Epidermal melanocyte (primary cell): ENCODE results near the gene JAKMIP1.

ENCODE experiments used
- DNase-seq: peaks from one replicate; pipeline ENCODE4 v3.0.0; 2011; ENCODE audit warnings: low spot score; ENCODE audit not compliant: insufficient read length

JAKMIP1 gene

DNA sequence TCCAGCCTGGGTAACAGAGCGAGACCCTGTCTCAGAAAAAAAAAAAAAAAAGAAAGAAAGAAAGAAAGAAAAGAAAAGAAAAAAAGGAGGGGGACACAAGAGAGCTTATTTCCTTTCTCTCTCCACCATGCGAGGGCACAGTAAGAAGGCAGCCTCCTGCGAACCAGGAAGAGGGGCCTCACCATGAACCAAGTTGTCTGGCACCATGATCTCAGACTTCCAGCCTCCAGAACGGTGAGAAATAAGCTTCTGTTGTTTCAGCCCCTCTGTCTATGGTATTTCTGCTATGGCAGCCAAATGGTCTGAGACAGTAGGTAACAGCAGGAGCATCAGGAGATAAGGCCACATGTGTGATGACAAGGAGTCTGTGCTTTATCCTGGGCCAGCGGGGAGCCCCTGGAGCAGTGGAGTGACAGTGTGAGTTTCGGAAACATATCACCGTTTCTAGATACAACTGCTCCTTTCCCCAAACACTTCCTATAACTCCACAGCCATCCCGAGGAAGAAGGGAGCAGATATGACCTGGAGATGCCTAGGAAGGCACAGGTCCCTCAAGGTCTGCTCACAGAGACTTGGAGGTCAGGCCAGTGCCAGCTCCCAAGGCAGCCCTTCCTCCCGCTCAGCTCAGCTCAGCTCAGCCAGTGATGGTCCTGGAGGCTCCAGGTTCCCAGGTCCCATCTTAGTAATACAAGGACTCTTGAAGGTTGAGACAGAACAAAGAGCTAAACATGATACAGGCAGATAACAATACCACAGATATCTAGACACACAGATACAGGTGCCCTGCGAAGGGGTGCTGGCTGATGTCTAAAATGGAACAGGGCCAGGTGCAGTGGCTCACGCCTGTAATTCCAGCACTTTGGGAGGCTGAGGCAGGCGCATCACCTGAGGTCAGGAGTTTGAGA, 17.7 kb downstream of the JAKMIP1 start:
- DNase-seq: no peak

DNA sequence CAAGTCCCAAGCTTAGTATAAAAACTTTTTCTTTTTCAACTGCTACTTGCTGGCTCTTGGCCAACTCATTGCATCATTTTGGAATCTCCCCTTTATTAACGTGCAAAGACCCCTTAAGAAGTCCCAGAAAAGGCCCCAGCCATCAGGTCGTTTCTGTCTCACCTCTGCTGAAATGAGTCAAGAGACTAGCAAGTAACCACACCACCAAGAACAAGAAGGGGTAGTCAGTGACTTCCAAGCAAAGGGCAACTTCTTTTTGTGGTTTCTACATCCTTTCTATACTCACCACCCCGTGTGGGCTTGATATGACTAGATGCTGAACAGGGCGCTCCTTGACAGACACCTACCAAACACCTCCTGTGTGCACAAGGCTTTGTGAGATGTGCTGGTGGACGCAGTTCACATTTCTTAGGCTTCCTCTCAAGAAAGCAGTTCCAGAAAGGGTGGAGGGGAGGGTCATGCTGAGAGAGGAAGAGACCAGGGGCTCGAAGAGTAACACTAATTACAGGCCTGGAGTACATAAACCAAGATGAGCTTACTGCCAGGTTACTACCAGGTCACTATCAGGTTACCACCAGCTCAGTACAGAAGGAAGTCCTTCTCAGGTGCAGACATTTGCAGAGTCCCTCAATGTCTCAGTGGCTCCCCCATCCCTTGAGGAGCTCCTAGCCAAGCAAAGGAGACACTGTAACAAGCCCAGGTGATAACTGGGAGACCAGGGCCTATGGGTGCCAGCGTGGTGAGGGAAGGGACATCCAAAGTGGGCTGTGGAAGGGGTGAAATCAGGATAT, 19.3 kb downstream of the JAKMIP1 start:
- no peak for DNase-seq

DNA sequence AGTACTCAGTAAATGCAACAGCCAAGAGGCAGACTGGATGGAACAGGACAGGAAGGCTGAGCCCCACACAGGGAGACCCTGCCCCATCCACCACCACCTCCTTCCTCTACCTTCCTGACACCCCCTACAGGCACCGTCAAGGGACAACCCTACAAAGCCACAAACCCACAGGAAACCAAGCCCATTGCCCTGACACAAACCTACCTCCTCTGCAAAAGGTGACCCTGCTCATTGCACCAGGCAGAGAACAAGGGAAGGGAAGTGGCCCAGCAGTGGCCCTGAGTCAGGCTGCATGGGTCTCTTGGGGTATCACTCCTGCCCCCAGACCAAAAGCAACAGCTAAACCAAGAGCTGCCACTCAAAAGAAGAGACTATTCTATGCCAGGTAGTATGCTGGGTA, 21.0 kb downstream of the JAKMIP1 start:
- no peak for DNase-seq

DNA sequence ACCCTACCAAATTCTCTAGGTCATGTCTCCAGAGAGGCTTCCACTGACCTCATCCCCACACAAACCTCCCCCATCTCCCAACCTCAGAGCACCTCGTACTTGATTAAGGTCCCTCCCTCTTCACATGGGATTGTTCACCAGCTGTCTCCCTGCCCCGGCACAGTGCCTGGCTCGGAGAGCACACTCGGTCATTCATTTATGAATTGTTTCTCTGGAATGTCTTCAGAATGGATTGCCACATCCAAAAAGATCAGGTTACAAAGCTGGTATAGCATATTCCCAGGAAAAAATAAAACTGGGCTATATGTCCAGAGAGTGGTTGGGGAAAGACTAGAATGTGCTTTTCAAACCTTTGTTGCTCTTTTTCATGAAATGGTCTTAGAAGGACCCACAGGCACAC, 21.6 kb downstream of the JAKMIP1 start:
- no peak for DNase-seq

DNA sequence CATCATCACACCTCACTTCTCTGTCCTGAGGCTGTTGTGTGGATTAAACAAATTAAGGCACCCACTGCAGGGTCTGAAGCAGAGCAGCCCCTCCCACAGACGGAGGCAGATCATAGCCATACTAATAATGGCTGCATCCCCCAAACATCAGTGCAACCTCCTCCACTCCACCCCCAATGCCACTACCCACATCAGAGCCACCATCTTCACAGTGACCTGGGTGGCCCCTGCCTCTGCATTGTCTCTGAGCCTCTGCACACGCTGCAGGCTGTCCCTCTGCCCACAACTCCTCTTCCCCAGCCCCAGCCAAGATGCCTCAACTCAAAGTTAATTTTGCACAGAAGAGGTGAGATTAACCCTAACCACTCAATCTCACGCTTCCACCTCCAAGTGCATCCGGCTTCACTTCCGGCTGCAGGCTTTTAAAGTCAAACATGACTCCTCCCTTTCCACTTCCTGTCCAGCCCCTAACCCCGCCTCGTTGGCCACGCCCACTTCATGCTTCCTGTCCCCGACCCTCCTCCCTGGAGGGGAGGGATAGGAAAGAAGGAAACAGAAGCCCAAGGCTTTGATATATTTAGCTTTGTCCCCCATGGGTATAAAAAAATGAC, 22.7 kb downstream of the JAKMIP1 start:
- DNase-seq: no peak

DNA sequence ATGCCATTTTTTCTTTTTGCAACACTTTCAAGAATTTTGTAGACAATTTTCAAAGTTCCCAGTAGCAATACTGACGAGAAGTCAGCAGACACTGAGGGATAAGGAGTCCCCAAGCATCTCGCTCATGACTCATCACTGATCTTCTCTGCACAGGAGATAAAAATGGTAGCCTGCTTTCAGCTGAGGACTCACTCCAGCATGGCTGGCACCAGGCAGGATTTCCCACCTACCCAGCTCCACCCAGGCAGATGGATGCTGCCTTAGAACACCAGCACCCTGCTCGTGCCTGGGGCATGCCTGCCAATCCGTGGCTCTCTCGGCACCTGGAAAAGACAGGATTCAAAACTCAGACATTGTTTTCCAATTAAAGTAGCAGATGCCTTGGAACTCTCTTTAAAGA, 24.9 kb downstream of the JAKMIP1 start:
- DNase-seq: no peak

DNA sequence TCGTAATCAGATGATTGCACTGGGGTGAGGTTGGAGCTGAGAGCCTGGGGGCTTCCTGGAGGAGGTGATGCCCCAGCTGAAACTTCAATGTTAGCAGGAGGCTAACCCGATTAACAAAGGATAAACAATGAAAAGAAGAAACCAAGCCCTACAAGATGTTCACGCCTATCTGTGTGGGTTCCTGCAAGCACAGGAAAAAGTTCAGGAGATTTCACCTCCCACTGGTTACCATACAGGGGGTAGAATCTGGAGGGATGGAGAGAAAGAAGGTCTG, 27.5 kb downstream of the JAKMIP1 start:
- no peak for DNase-seq

DNA sequence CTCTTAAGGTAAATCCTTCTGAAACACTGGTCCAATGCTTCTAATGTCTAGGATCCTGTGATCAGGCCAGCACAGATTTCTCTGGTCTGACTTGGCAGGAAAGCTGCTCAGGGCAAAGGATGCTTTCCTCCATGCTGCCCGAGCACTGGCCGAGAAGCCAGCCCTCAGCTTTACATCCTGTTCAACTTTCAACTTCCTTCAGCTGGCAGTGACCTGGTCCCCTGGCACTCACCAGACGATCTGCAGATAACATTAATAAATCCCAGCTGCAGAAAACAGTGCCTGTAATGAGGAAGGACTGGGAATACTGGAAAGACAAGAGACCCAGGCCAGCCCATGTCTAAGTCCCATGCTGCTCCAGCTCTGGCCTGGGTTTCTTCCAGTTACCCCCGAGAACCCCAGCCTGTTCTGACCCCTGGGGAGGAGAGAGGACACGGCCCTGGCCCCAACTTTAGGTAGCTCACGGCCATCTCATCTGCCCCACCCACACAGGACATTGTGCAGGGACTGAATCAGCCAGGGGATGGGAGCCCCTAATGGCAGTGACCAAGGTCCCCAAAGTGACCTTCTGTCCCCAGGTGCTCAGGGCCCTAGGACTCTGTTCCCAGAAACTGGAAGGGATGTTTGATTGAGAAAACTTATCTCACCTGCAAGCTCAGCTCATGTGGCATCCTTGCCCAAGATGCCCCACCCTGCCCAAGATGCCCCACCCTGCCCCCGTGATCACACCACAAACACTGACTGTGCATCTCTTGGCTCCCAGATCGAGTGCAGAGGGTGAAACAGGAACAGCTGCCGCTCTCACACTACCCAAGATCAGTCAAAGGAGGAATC, 28.0 kb downstream of the JAKMIP1 start:
- no peak for DNase-seq

DNA sequence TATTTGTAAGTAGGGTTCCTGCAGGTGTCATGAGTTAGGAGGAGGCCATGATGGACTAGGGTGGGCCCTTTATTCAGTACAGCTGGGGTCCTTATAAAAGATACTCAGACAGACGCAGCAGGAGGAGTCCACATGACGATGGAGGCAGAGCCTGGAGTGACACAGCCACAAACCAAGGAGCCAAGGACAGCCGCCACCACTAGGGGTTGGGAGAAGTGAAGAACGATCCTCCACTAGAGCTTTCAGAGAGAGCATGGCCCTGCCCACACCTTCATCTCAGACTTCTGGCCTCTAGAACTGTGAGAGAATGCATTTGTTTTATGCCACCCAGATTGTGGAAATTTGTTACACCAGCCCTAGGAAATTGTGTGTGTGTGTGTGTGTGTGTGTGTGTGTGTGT, 31.1 kb downstream of the JAKMIP1 start:
- DNase-seq: no peak

DNA sequence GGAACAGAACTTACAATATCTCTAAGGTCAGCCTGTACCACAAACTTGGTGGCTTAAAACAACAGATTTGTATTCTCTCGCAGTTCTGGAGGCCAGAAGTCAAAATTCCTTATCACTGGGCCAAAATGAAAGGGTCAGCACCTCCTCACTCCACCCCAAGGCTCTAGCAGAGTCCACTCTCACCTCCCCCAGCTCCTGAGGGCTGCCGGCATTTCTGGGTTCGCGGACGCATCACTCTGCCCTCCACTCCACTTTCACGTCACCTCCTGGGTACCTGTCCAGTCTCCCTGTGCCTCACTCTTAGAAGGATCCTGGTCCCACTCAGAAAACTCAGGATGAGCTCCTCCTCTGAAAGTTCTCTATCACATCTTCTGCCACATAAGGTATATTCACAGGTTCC, 34.6 kb downstream of the JAKMIP1 start:
- DNase-seq: no peak

DNA sequence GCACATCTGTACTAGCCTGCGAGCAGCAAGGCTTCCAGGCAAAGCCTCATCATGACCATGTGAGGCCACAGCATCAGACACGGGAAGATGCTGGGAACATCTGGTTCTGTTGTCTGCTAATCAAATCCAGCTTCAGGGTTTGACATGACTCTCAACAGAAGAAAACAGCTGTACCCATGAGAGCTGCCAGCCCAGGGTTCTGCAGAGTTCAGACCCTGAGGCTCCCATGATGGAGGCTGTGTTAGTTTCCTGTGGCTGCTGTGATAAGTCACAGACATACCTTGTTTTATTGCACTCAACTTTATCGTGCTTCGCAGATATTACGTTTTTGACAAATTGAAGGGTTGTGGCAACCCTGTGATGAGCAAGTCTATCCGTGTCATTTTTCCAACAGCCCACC, 37.5 kb downstream of the JAKMIP1 start:
- DNase-seq: no peak

DNA sequence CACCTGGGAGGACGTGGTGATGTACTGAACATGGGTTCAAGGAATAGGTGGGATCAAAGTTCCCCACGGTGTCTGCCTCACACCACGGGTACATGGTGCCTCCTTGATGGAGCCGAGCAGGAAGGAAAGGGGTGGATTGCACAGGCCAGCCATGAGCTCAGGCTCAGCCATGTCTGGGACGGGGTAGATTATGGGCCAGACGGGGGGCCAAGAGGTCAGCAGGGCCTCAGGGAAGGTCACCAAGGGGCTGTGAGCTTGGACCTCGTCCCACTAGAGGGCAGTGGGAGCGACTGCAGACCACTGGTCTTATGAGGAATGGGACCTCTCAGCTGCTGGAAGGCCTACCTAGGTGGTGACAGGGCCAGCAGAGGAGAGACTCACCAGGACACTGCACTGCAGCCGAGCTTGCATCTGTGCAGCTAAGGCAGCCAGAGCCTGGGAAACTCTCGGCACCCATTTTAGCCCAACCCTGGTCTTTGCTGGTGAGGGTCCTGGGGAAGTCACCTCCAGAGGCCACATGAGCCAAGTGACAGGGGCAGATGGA, 38.4 kb downstream of the JAKMIP1 start:
- no peak for DNase-seq

DNA sequence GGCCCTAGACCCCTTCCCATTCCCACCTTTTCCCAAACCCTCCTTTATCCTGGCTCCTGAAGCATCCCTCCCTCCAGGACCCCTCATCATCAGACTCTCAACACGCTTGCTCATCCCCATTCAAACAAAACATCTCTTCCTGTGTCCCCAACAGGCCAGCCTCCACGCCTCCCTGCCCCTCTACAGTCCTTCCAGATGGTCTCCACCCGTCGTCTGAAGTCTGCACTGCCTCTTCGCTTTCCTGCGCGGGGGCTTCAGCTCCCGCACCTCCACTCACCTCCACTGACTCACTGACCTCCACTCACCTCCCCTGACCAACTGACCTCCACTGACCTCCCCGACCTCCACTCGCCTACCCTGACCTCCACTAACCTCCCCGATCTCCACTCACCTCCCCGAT, 39.8 kb downstream of the JAKMIP1 start:
- no peak for DNase-seq

DNA sequence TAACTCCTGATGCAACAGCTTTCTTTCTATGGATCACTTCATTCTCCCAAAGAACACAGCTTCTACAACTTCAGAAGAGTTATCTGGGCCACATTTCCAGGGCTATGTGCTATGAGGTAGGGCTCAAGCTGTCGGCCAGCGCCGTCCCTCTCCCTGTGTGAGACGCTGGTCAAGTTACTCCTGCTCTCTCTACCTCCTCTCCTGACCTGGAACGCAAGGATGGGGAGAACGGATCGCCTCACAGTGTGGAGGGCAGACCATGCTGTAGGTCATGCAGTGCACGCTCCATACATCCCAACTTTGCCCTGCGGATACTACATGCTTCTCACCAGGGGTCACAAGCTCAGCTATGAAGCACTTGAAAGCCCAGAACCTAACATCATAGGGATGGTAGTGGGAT, 42.4 kb downstream of the JAKMIP1 start:
- DNase-seq: no peak

DNA sequence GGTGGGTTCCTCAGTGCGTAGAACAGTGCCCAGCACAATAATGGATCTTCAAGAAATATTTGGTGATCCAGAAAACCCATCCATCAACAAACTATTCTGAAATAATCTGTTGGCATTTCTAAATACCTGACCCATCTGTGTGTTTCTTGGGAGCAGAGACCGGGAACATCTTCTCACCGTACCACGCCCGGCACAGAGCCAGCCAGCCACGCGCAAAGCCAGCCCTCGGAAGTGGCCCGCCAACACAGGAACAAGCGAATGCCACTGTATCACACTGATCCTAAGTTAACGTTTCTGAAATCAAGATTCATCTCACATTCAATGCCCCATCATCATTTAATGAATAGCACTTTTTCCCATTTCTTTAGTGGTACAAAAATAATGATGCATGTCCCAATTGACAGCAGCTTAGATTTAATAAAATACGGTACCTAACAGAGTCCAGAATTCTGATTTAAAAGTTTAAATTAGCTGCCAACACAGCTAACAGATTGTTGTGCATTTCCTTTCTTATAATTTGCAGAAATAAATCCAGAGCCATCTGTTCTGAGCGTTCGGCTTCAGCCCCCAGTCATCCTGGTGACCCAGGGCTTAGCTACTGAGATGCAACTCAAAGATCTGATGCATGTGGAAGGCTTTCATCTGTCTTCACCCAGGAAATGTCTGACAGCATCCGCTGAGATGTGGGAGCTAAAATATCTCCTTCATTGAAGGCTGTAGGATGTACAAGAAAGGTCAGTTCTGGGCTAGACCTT, 44.2 kb downstream of the JAKMIP1 start:
- DNase-seq: no peak

DNA sequence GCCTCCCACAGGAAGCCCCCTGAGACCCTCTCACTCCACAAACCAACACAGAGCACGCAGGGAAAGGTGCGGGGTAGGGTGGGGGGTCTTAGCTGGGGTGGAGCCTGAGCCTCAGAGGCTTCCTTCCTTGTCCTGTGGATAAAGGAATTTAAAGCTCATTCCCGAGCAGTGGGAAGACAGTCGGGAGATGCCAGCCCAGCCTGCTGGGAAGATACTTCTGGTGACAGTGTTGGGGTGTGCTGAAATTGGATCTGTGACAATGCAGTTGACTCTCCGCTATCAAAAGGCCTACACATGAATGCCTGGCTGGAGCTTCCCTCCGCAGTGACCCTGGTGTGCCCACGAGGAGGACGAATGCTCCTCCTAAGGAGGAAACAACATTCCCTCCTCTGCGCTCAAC, 45.5 kb downstream of the JAKMIP1 start:
- no peak for DNase-seq

DNA sequence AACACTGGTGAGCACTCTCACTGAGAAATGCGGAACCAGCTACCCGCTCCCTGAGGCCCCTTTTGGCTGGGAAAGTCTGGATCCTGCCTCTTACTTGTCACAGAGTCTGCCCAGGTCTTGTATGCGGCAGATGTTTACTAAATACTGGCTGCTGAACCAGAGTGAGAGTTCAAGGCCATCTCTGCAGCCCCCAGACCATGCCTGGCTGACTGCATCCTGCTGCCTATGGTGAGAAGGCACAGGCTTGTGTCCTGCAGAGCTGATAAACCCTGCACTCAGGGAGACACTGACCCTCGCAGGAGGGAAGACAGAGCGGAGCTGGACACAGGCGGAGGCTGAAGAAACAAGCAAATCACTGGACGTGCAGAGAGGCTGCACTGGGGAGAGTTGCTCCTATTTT, 46.5 kb downstream of the JAKMIP1 start:
- DNase-seq: no peak

DNA sequence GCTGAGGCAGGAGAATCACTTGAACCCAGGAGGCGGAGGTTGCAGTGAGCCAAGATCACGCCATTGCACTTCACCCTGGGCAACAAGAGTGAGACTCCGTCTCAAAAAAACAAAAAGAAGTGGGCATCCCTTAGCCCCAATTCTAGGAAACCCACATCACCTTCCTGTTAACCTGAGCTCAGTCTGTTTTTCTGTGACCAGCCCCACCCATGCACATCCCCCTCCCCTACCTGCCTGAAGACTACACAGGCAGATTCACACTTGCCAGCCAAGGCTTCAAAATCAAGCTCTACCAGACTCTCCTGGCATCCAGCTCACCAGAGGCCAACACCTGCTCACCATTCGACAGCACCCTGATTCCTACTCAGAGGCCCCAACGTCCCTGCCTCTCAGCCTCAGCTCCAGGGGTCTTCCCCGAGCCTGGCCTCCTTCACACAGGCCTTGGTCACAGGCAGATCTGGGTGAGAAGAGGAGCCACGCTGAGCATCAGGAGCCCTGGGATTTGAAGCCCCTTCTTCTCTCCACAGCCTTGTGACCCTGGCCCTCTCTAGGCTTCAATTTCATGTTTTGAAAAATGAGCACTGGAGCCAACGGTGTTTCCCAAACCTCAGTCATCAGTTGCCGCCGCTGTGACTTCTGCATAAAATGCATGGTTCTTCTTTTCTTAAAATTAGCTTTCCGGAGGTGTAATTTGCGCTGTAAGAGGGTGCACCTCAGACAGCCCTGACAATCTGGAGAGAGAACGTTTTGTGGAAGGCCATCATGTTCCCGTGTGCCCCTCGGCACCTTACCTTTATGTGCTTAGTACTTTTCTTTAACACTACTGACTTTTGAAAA, 47.3 kb downstream of the JAKMIP1 start:
- no peak for DNase-seq

DNA sequence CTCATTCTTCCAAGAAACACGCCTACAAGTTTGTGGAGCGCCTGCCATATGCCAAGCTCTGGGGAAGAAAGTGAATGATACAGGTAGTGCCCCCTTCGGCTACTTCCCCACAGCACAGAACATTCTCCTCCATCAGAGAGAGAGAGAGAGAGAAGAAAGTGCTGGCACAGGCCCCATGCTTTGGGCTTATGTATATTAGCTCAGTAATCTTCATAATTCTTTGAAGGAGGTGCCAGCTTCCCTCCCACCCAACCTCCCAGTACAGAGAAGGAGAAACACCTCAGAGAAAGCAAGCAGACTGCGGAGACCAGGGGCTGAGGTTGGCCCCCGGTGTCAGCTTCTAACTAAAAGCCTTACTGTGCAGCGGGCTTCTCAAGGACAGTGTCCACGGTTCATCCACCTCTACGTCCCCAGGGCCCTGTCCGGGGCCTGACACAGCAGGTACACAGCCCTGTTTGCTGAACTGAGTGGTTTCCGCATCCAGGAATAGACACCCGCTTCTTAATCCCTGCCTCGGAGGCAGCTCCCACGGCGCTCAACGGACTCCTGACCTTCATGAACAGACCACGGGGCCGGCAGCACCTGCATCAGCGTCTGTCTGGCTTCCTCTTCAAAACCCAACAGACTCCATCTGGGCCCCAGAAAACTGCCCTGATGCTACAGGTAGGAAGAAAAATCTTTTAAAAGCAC, 50.2 kb downstream of the JAKMIP1 start:
- no peak for DNase-seq
